GM21619 (cell line): ENCODE measurements around the gene LIPM.
"Not testable (repeated sequence)": the region's sequence is repeated elsewhere in the genome, so short reads cannot be mapped to it uniquely, and the experiment has no call there.

Source experiments
- ATAC-seq: cut with Tn5 transposase; IDR thresholded peaks from one replicate; pipeline ENCODE4 v1.9.1; 2021; ENCODE audit not compliant: unreplicated experiment

LIPM gene

GRCh38 chr10:88837632-88838031, 35.1 kb downstream of the LIPM start:
- ATAC-seq: not testable (repeated sequence)

- no peak for ATAC-seq
Observed at GRCh38 chr10:88838766-88839350, 36.3 kb downstream of the LIPM start.

- no peak for ATAC-seq
Observed at GRCh38 chr10:88840104-88840503, 37.6 kb downstream of the LIPM start.

DNA sequence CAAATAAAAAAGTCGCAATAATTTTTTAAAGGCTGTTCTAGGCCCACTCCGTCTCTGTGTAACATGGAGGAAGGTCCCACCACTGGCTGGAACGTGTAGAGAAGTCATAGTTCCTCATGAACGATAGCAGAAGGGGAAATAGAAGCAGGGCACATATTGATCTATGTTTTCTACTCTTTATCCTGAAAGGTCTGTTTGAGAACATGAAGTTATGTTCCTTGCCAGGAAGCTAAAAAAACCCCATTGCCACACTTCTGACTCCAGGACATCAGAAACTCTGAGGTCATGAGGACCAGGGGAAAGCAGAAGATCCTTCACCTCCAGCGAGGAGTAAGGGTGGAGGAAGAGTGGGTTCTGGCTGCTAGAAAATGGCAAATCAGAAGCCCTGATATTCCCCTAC, 38.4 kb downstream of the LIPM start:
- ATAC-seq: no peak

DNA sequence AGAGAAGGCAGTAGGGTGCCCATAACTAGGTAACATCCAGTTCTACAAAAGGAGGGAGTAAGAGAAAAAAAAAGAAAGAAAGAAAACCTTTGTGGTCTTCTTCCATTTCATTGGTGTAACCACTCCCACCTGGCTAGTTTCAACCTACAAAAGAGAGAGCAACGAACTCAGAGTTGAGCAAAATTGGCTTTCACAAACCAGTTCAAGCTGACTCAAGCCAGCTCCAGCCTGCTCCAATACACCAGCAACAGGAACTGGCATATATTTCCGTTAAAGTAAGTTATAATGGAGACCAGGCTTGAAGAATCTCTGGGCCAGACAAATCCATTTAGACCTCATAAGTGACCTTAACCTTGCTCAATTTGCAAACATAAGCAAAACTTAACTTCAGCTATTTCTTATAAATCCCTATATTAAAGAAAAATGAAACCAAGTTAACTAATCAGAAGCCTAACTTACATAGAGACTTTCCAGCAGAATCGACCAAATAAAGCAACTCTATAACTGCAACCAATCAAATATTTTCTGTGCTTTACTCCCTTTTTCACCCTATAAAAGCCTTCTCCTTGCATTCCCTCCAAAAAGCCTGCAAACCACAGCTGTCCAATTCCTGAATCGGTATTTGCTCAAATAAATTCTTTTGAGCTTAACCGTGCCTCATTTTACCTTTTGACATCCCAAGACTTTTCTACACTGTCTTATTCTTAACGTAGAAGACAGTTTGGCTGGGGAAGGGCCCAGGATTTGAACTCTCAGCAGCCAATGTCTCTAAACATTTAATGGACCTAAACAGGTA, 39.0 kb downstream of the LIPM start:
- no peak for ATAC-seq

GRCh38 chr10:88843171-88843570, 40.6 kb downstream of the LIPM start:
- ATAC-seq: no peak

DNA sequence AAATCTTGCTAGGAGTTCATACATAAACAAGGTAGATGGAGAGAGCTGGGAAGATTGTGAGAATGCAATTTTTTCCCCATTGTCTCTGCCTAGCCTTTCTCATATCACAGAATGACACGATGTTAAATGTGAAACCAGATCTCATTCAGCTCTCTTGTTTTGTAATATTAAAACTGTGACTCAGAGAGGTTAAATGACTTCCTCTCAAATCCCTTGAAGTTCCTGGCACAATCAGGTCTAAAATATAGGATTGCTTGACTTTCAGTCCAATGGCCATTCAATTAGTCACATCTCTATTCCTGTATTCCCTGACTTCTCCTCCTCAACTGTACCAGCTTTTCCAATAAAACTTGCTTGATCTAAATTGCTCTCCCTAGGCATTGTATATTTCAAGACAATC, 46.0 kb downstream of the LIPM start:
- no peak for ATAC-seq

DNA sequence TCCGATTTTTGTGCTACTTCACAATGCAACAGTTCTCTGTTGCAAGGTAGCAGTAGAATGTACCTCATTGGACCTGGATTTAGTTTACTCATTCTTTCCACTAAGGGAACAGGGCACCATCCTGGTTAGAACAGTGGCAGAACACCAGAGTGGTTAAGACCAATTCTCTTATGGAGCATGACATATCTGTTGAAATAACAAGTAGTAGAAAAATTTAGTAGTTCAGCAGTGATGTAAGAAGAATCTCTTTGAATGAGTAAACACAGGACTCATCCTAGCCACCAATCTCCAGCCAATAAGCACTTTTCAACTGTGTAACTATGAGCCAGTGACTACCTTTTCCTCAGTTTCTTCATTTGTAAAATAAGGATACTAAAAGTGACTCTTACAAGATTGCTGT, 46.7 kb downstream of the LIPM start:
- ATAC-seq: no peak

DNA sequence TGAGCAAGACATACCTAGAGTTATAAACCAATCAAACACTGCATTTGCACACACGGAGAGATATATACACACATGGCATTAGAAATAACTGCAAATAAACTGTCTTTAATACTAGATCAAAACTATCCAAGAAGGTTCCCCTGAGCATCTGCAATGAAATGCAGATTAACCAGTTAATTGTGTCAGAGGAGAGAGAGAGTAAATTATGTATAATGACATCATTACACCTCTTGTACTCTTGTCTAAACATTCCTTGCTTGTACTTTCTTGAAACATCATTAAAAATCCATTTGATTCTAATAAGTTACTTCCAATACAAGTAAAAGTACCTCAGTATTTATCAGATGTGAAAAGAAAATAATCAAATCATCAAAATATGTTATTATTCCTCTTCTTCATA, 48.2 kb downstream of the LIPM start:
- no peak for ATAC-seq

DNA sequence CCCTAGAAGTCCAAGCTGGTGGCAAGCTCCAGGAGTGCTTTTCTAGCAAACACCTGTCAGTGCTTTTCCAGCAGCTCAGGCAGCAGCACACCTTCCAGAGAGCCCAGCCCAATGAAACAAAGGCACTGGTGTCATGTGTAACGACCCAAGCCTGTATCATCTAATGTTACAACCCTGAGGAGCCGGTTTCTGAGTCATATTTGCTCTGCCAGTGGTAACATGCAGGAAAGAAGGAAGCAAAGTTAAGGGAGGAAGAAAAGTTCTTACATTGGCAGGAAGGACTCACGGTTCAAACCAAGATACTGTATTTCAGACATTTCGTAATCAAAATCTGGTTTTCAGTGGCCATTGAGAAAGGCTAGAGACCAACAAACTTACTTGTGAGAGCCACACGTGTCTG, 49.2 kb downstream of the LIPM start, which contains the start of gene ANKRD22:
TSS of gene ANKRD22 (minus strand) at position 139 of the 400 bp plus-strand sequence. CDS start 237 bp downstream, outside the sequence.
- no peak for ATAC-seq

GRCh38 chr10:88852327-88852726, 49.8 kb downstream of the LIPM start:
- ATAC-seq: no peak

- no peak for ATAC-seq
Observed at GRCh38 chr10:88853155-88853881, 50.8 kb downstream of the LIPM start.

DNA sequence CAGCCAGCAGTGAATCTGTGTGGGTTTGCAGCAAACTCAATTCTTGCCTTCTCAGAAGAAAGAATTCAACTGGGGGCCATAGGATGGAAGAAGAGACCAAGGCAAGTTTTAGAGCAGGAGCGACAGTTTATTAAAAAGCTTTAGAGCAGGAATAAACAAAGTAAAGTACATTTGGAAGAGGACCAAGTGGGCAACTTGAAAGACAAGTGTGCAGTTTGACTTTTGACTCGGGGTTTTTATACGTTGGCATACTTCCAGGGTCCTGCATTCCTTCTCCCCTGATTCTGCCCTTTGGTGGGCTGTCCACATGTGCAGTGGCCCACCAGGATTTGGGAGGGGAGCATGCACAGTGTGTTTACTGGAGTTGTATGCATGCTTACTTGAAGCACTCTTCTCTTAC, 52.2 kb downstream of the LIPM start:
- no peak for ATAC-seq

- no peak for ATAC-seq
Observed at GRCh38 chr10:88857831-88858230, 55.3 kb downstream of the LIPM start.

DNA sequence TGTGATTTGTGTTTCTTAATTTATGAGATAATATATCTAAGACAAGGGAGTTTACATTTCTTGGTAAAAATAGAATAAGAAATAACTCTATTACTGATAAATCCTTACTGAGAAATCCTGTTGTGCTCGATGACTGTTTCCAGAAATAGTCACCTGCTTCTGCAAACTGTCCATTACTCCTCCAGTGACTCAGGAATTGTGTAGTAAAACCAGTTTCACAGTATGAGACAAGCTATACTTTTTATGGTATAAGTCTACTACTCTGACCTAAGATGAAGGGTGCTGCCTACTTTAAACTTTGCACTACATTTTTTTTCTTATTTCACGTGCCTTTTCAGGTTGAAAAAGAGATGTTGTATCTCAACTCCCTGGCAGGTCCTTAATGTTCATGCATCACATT, 56.0 kb downstream of the LIPM start:
- ATAC-seq: no peak

DNA sequence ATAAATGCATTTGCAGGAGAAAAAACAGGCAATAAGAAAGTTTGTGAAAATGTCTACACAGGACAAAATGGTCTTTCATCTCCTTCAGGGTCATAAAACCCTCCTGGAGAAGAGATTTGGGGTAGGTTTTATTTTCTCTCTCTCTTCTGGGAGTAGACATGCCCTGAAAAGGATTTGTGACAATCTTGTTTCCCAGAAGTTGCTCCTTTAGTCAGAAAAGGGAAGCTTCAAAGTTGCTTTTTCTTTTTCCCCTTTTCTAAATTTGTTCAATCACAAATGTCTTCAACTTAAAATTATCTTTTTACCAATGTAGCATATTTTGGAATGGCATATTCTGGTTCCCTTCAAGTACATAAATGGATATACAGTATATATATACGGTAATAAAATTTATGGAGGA, 58.5 kb downstream of the LIPM start:
- ATAC-seq: no peak

DNA sequence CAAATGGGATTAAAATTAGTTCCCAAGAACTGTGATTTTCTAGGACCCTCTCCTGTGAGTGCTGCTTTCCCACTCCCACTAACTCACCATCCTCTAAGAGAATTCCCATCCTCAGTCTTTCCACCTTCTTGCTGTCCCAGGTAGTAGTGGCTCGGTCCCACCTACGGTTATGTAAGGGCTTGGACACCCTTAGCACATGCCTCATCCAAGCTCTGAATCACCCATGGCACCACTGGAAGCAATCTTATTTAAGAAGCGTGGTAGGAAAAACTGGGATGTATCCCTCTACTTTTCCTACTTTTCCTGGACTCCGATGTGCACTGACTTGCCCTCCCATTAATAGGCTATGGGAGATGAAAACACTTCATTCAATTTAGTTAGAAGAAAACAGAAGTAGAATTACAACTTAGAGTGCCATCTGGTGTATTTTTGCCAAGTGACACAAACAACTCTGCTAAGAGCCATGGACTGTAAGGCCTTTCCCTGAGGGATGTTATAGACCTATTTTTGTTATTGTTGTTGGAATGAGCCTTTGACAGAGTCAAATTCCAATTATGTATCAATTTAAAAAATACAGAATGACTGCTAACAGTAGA, 62.8 kb downstream of the LIPM start:
- ATAC-seq: no peak

GRCh38 chr10:88866454-88866853, 63.9 kb downstream of the LIPM start:
- no peak for ATAC-seq

GRCh38 chr10:88870089-88870488, 67.6 kb downstream of the LIPM start:
- peak; percentile 54 for ATAC-seq
